GM23338 (cell line): ENCODE measurements around the gene MPST.

ENCODE experiments used
- CREB1 ChIP-seq: fragments of 250-450 bp; sonication (Bioruptor Pico); IDR thresholded peaks from 2 replicates; pipeline ENCODE4 v1.5.0; 2020; ENCODE audit warnings: low read depth, mild to moderate bottlenecking, moderate library complexity
- EZH2 ChIP-seq: fragments of 200-600 bp; sonication (generic); IDR thresholded peaks from one replicate; pipeline ENCODE4 v1.8.0; 2017; ENCODE audit warnings: antibody characterized with exemption, mild to moderate bottlenecking, low read depth; ENCODE audit not compliant: unreplicated experiment
- POLR2AphosphoS5 ChIP-seq: IDR thresholded peaks from 2 replicates; pipeline ENCODE4 v1.6.1; 2016; ENCODE audit warnings: antibody characterized with exemption, low read depth
- ZNF331 ChIP-seq: fragments of 250-450 bp; sonication (Bioruptor Pico); IDR thresholded peaks from 2 replicates; pipeline ENCODE4 v1.5.0; 2020; ENCODE audit warnings: low read depth, mild to moderate bottlenecking, moderate library complexity
- TF ChIP-seq, protein P1 (sequence below): IDR thresholded peaks from one replicate; pipeline ENCODE4 v1.6.1; 2018; ENCODE audit warnings: antibody characterized with exemption; ENCODE audit not compliant: unreplicated experiment
- TF ChIP-seq, protein P2 (sequence below), 2 experiments: fragments of 200-600 bp in 1 of 2; sonication (generic) in 1 of 2; conservative IDR thresholded peaks; 2 replicates each; pipeline versions ENCODE4 v1.5.1 to v1.6.1; 2016 to 2017; ENCODE audit warnings: antibody characterized with exemption in 2 of 2, low read depth in 2 of 2, mild to moderate bottlenecking in 2 of 2, moderate library complexity in 1 of 2
- TF ChIP-seq, protein P3 (sequence below): IDR thresholded peaks from 2 replicates; pipeline ENCODE4 v1.6.1; 2016; ENCODE audit warnings: antibody characterized with exemption

DNA sequence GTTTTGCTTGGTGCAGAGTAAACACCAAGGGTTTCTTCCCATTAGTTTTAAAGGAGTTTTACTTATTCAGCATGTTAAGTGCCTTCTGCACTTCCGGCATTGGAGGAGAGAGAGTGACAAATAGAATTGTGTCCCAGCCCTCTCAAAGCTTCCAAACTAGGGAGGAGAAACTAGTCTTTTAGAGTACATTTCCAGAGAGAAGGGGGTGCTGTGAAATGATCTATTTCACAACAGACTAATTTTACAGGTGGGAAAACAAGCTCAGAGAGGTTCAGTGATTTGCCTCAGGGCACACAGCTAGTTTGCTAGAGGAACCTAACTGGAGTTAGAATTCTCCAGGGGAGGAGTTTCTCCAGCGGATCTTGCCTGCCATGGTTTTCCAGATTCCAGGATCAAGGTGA, 12.6 kb downstream of the MPST start:
- no peak for TF ChIP-seq POLR2AphosphoS5
- TF ChIP-seq, protein P1, sequence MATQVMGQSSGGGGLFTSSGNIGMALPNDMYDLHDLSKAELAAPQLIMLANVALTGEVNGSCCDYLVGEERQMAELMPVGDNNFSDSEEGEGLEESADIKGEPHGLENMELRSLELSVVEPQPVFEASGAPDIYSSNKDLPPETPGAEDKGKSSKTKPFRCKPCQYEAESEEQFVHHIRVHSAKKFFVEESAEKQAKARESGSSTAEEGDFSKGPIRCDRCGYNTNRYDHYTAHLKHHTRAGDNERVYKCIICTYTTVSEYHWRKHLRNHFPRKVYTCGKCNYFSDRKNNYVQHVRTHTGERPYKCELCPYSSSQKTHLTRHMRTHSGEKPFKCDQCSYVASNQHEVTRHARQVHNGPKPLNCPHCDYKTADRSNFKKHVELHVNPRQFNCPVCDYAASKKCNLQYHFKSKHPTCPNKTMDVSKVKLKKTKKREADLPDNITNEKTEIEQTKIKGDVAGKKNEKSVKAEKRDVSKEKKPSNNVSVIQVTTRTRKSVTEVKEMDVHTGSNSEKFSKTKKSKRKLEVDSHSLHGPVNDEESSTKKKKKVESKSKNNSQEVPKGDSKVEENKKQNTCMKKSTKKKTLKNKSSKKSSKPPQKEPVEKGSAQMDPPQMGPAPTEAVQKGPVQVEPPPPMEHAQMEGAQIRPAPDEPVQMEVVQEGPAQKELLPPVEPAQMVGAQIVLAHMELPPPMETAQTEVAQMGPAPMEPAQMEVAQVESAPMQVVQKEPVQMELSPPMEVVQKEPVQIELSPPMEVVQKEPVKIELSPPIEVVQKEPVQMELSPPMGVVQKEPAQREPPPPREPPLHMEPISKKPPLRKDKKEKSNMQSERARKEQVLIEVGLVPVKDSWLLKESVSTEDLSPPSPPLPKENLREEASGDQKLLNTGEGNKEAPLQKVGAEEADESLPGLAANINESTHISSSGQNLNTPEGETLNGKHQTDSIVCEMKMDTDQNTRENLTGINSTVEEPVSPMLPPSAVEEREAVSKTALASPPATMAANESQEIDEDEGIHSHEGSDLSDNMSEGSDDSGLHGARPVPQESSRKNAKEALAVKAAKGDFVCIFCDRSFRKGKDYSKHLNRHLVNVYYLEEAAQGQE: no peak
- TF ChIP-seq, protein P2, sequence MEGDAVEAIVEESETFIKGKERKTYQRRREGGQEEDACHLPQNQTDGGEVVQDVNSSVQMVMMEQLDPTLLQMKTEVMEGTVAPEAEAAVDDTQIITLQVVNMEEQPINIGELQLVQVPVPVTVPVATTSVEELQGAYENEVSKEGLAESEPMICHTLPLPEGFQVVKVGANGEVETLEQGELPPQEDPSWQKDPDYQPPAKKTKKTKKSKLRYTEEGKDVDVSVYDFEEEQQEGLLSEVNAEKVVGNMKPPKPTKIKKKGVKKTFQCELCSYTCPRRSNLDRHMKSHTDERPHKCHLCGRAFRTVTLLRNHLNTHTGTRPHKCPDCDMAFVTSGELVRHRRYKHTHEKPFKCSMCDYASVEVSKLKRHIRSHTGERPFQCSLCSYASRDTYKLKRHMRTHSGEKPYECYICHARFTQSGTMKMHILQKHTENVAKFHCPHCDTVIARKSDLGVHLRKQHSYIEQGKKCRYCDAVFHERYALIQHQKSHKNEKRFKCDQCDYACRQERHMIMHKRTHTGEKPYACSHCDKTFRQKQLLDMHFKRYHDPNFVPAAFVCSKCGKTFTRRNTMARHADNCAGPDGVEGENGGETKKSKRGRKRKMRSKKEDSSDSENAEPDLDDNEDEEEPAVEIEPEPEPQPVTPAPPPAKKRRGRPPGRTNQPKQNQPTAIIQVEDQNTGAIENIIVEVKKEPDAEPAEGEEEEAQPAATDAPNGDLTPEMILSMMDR (conservative IDR thresholded peaks at IDR 0.05; ENCODE audit: low read depth in 2 of 2): no peak
- TF ChIP-seq, protein P3, sequence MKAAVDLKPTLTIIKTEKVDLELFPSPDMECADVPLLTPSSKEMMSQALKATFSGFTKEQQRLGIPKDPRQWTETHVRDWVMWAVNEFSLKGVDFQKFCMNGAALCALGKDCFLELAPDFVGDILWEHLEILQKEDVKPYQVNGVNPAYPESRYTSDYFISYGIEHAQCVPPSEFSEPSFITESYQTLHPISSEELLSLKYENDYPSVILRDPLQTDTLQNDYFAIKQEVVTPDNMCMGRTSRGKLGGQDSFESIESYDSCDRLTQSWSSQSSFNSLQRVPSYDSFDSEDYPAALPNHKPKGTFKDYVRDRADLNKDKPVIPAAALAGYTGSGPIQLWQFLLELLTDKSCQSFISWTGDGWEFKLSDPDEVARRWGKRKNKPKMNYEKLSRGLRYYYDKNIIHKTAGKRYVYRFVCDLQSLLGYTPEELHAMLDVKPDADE: no peak
- TF ChIP-seq ZNF331 (CRISPR knock-in tag): no peak
- TF ChIP-seq EZH2: no peak
- no peak for TF ChIP-seq CREB1
